Upper lobe of left lung (tissue), 6 donors: ENCODE data around the gene NRGN. TPM values are rescaled to one million over a fixed set of nuclear protein-coding genes. Genes with fewer than 3 reads are reported as not detected.

ENCODE experiments used
- total RNA-seq, 6 donors: library from RNA; depleted of rRNA in 4 of 6; stranded (reverse); fragments of >200 nt in 4 of 6; gene quantifications; one replicate each; pipeline versions ENCODE4 v1.1.0 to v1.2.1, GENCODE V29; 2016 to 2021
- donor health status: DM: no; HTN: no; CAD: no; lungs with moderate emphysema.
- donor health status: DM: no; HTN: yes; CAD: no; lungs with severe emphysema.

NRGN gene
- total RNA-seq, 6 donors from 2014 or later: 30.9 to 111 (median 77.6) TPM

Other genes starting within 250 kb of the NRGN start
- gene OR8B12, start 196.3 kb upstream of the NRGN start, total RNA-seq: not detected
- gene OR8A1, start 169.9 kb upstream of the NRGN start, total RNA-seq: not detected
- gene PANX3, start 128.5 kb upstream of the NRGN start, total RNA-seq: not detected
- gene TBRG1, start 117.1 kb upstream of the NRGN start, total RNA-seq: 10 to 100 TPM; 42.3 to 66.6 (median 47.1) TPM
- gene SIAE, start 66.2 kb upstream of the NRGN start, total RNA-seq: 10 to 100 TPM; 21.6 to 42.7 (median 29.3) TPM
- gene SPA17, start 66.0 kb upstream of the NRGN start, total RNA-seq: 10 to 100 TPM in 2 of 6 donors, 1 to 10 TPM in 4; 3.6 to 28.0 (median 7.6) TPM
- 10 to 100 TPM; 32.5 to 55.3 (median 40.2) TPM for gene VSIG2, start 12.3 kb downstream of the NRGN start, total RNA-seq
- 100 to 1,000 TPM in 4 of 6 donors, 10 to 100 TPM in 2; 39.8 to 177 (median 128) TPM for gene ESAM, start 22.3 kb downstream of the NRGN start, total RNA-seq
- gene MSANTD2, start 60.5 kb downstream of the NRGN start, total RNA-seq: 10 to 100 TPM; 10.5 to 69.1 (median 14.0) TPM
- gene ROBO3, start 125.5 kb downstream of the NRGN start, total RNA-seq: 10 to 100 TPM in 2 of 6 donors, 1 to 10 TPM in 4; 6.4 to 40.9 (median 7.5) TPM
- gene ROBO4, start 157.9 kb downstream of the NRGN start, total RNA-seq: 100 to 1,000 TPM in 2 of 6 donors, 10 to 100 TPM in 4; 17.3 to 111 (median 50.2) TPM
- not detected for gene HEPN1, start 179.3 kb downstream of the NRGN start, total RNA-seq
- gene HEPACAM, start 196.1 kb downstream of the NRGN start, total RNA-seq: under 1 TPM in 1 of 6 donors, not detected in 5; 0.14 TPM
- 1 to 10 TPM in 4 of 6 donors, under 1 TPM in 2; 0.89 to 3.1 (median 1.2) TPM for gene CCDC15, start 214.3 kb downstream of the NRGN start, total RNA-seq